ENCODE measurements around the gene LRRC2.

DNA sequence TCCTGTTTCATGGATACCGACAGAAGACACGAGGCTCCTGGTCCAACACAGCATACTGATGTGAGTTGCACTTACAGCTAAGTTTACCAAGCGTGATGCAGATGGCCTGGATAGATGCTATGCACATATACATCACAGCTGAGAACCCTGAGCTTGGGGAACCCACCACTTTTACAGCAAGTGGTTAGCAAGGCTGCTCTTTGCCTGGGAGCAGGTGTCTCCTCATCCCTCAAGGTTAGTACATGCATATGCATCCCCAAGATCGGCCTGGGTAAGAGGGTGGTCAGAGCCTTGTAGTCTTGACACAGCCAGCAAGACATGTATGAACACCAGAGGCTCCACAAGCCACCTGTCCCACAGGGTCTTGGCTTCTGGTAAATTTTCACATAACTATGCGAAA lies 28.3 kb downstream of the LRRC2 start:
- TF ChIP-seq, protein P1, sequence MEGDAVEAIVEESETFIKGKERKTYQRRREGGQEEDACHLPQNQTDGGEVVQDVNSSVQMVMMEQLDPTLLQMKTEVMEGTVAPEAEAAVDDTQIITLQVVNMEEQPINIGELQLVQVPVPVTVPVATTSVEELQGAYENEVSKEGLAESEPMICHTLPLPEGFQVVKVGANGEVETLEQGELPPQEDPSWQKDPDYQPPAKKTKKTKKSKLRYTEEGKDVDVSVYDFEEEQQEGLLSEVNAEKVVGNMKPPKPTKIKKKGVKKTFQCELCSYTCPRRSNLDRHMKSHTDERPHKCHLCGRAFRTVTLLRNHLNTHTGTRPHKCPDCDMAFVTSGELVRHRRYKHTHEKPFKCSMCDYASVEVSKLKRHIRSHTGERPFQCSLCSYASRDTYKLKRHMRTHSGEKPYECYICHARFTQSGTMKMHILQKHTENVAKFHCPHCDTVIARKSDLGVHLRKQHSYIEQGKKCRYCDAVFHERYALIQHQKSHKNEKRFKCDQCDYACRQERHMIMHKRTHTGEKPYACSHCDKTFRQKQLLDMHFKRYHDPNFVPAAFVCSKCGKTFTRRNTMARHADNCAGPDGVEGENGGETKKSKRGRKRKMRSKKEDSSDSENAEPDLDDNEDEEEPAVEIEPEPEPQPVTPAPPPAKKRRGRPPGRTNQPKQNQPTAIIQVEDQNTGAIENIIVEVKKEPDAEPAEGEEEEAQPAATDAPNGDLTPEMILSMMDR (IDR thresholded peaks at IDR 0.05; ENCODE audit: poor library complexity), result no peak
- TF ChIP-seq EZH2phosphoT487 (IDR thresholded peaks at IDR 0.05; ENCODE audit: low read depth, severe bottlenecking, unreplicated experiment) (no peak), EZH2 (IDR thresholded peaks at IDR 0.05; ENCODE audit: borderline replicate concordance) (no peak)
